ENCODE results near the gene MBLAC1. TPM values are rescaled to one million over a fixed set of nuclear protein-coding genes. Genes with fewer than 3 reads are reported as not detected.

The MBLAC1 gene
- polyA plus RNA-seq, 1 donor = 1.3 TPM

GRCh38 chr7:100153708-100154535 lies 27.2 kb downstream of the MBLAC1 start:
- no peak for DNase-seq

- no peak for DNase-seq
Measured at GRCh38 chr7:100154651-100155491, 28.1 kb downstream of the MBLAC1 start.

GRCh38 chr7:100155553-100156317 lies 29.0 kb downstream of the MBLAC1 start:
- no peak for DNase-seq

- no peak for DNase-seq
Measured at GRCh38 chr7:100156331-100157068, 29.7 kb downstream of the MBLAC1 start.

- no peak for DNase-seq
Measured at GRCh38 chr7:100157069-100157333, 30.2 kb downstream of the MBLAC1 start.

GRCh38 chr7:100157334-100158228 lies 30.8 kb downstream of the MBLAC1 start:
- DNase-seq = no peak

- peak; percentile 92 for DNase-seq
Measured at GRCh38 chr7:100158229-100159098, 31.7 kb downstream of the MBLAC1 start, which contains the start of gene TRAPPC14. Gene TRAPPC14 (minus strand): TSS chr7:100158723. CDS start chr7:100158499, 224 bp downstream.

GRCh38 chr7:100159099-100159623 lies 32.4 kb downstream of the MBLAC1 start:
- DNase-seq = no peak

GRCh38 chr7:100160067-100160466 lies 33.3 kb downstream of the MBLAC1 start:
- no peak for DNase-seq

GRCh38 chr7:100163006-100163531 lies 36.3 kb downstream of the MBLAC1 start:
- no peak for DNase-seq

- DNase-seq = no peak
Measured at GRCh38 chr7:100163871-100164270, 37.1 kb downstream of the MBLAC1 start.

- DNase-seq = no peak
Measured at GRCh38 chr7:100166317-100166940, 39.7 kb downstream of the MBLAC1 start.

GRCh38 chr7:100166970-100167911 lies 40.5 kb downstream of the MBLAC1 start:
- no peak for DNase-seq

- no peak for DNase-seq
Measured at GRCh38 chr7:100167912-100168323, 41.2 kb downstream of the MBLAC1 start.

GRCh38 chr7:100169147-100169850 lies 42.5 kb downstream of the MBLAC1 start:
- DNase-seq = no peak

- no peak for DNase-seq
Measured at GRCh38 chr7:100170101-100170897, 43.5 kb downstream of the MBLAC1 start.

All from left kidney (tissue), 2 donors.